HG02623 (cell line): ENCODE data around the gene EEF1G.
"Not testable (repeated sequence)": the region's sequence is repeated elsewhere in the genome, so short reads cannot be mapped to it uniquely, and the experiment has no call there.

ENCODE experiments used
- ATAC-seq: cut with Tn5 transposase; IDR thresholded peaks from one replicate; pipeline ENCODE4 v1.9.1; 2021; ENCODE audit warnings: moderate library complexity; ENCODE audit not compliant: unreplicated experiment

Gene EEF1G, protein sequence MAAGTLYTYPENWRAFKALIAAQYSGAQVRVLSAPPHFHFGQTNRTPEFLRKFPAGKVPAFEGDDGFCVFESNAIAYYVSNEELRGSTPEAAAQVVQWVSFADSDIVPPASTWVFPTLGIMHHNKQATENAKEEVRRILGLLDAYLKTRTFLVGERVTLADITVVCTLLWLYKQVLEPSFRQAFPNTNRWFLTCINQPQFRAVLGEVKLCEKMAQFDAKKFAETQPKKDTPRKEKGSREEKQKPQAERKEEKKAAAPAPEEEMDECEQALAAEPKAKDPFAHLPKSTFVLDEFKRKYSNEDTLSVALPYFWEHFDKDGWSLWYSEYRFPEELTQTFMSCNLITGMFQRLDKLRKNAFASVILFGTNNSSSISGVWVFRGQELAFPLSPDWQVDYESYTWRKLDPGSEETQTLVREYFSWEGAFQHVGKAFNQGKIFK

DNA sequence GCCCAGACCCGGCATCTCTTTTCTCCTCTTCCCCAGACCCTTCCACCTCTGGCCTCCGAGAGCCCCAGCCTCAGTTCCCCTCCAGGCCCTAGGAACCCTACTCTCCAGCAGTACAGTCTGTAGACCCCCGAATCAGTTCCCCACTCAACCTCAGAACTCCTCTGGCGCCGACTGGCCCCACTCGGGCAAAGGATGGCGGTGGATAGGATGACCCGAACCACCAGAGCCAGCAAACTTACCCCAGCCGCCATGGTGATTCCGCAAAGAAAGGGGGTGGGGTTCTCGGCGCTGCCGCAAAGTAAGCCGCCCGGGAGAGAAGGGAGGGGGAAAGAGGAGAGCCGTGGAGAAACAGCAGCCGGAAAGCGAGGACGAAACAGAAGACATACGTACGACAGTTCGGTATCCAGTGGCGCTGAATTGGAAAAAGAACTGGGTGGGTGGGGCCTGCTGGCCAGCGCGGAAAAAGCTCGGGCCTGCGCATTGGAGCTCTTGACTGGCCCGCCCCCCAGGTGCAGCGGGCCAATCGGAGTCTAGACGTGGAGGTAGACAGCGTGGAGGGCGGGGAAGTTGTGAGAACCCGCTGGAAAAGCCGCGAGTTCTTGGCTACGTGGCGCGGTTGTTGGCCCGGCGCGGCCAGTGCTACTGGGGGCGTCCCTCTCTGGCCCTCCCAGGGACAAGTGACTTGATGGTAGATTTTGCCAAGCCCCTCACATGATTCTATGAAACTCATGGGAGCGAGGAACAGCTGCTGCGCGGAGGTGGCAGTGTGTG, at the start of gene EEF1G:
EEF1G (minus strand) TSS at position 300 of the 771 bp plus-strand sequence; CDS start at position 251, 49 bp downstream.
- ATAC-seq = peak; percentile 85

DNA sequence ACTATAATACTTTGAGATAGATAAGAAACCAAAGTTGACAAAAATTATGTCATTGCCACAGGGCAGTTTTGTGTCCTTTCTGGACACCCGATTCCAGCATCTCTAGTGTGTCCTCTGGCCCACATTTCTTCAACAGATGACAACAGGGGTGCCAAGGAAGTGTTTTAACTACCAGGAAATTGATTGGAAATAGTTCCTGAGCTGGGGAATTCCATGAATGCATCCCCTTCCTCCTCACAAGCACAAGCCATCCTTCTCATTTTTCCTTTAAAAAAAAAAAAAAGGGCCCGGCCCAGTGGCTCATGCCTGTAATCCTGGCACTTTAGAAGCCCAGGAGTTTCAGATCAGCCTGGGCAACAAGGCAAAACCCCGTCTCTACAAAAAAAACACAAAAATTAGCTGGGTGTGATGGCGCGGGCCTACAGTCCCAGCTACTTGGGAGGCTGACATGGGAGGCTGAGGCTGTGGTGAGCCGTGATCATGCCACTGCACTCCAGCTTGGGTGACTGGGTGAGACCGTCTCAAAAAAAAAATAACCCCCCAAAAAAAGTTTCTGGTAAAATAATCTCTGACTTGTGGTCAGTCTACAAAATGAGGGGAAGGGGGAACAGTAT, 48.9 kb upstream of the EEF1G start:
- ATAC-seq = no peak

DNA sequence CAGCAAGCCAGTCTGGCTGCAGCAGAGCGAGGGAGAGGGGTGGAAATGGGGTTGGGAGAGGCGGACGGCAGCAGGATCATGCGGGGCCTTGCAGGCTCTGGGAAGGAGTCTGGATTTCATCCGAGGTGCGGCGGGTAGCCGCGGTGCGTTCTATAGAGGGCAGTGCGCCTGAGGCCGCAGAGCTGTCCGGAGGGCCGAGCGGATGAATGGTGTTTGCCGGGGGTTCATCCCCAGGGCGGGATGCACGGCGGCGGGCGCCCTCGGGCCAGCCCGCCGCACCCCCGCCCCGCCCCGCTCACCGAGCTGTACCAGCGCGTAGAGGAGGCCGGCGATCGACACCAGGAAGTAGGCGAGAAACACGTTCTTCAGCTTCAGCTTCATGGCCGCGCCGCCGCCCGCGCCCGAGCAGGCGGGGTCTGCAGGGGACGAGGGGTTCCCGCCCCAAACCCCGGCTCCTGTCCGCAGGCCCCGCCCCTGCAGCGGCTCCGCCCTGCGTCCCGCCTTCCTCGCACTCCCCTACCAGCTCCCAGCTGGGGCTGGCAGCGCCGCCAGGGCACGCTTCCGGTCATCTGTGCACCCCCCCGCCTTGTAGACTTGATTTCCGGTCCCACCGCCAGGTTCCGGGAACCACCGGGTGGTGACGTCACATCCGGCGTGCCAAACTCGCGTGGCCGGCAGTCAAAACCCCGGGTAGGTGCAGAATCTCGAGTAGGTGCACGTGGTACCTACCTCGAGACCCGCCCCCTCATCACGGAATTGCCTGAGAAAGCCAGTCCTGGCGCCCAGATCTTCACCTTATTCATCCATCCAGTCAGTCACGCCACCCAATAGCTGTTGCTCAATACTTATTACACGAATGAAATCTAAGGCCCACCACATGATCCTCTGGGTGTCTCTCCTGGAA, 48.1 kb upstream of the EEF1G start, which contains the start of gene B3GAT3:
B3GAT3 (minus strand) TSS at position 420 of the 904 bp plus-strand sequence; CDS start at position 381, 39 bp downstream.
- ATAC-seq = peak; percentile 93

DNA sequence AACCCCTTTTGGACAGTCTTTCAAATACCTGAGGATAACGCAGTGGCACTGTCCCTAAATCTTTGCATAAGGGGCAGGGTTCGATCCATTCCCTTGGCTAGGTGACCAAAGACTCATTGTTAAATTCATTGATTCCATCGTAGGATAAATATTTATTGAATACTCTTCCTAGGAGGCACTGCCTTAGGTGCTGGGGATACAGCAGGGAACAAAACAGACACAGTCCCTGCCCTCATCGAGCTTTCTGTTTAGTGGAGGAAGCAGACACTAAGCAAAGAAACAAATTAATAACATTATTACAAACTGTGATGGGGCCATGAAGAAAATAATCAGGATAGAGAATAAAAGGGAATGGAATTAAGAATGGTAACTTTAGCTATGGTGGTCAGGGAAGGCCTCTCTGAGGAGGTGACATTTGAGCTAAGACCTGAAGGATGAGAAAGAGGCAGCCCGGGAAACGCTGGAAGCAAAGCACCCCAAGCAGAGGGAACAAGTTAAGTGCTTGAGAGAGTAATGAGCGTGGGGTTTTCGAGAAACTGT, 47.4 kb upstream of the EEF1G start:
- no peak for ATAC-seq

DNA sequence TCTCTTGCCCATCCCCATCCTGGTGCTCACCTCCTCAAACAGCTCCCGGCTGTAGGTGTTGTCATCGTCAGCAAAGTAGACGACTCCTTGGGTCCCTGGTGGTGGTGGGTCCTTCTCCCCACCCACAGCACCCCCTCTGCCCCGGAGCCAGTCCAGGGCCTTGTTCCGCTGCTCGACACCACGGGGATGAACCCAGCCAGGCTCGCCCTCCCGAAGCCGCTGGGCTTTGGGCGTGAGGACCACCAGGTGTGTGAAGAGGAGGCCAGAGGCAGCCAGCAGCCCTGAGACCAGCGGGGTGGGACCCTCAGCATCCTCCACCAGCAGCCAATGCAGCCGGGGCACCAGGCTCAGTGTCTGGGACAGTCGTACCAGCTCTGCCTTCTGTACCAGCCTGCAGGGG, 43.3 kb upstream of the EEF1G start:
- ATAC-seq = not testable (repeated sequence)

DNA sequence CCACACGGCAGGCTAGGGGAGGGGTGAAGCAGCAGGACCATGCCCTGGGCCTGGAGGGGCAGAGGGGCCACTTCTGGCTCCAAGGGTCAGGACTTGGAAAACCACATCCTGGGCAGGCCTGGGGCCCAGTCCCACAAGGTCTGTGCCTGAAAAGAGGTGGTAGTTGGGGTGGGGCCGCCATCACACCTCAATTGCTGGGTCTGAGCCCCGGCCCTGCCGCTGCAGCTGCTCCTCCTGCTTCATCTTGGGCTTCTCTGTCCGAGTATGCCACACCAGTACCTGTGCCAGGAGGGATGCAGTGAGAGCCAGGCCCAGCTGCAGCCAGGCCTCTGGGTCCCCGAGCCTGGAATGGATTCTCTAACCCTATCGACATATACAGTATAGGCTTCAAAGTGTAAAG, 41.8 kb upstream of the EEF1G start:
- no peak for ATAC-seq

DNA sequence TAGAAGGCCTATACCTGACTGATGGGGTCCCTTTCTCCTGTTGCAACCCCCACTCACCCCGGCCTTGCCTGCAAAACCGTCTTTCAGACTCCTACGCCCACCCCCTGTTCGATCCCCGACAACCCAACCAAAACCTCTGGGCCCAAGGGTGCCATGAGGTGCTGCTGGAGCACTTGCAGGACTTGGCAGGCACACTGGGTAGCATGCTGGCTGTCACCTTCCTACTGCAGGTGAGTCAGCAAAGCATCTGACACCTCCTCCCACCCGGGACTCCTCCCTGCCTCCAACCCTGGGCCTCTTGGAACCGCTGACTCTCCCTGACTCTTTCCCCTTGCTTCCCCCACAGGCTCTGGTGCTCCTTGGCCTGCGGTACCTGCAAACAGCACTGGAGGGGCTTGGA, 40.6 kb upstream of the EEF1G start:
- ATAC-seq = no peak

DNA sequence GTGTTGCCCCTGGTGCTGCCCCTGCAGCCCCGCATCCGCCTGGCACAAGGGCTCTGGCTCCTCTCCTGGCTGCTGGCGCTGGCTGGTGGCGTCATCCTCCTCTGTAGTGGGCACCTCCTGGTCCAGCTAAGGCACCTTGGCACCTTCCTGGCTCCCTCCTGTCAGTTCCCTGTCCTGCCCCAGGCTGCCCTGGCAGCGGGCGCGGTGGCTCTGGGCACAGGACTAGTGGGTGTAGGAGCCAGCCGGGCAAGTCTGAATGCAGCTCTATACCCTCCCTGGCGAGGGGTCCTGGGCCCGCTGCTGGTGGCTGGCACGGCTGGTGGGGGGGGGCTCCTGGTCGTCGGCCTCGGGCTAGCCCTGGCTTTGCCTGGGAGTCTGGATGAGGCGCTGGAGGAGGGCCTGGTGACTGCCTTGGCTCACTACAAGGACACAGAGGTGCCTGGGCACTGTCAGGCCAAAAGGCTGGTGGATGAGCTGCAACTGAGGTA, 39.6 kb upstream of the EEF1G start:
- no peak for ATAC-seq

DNA sequence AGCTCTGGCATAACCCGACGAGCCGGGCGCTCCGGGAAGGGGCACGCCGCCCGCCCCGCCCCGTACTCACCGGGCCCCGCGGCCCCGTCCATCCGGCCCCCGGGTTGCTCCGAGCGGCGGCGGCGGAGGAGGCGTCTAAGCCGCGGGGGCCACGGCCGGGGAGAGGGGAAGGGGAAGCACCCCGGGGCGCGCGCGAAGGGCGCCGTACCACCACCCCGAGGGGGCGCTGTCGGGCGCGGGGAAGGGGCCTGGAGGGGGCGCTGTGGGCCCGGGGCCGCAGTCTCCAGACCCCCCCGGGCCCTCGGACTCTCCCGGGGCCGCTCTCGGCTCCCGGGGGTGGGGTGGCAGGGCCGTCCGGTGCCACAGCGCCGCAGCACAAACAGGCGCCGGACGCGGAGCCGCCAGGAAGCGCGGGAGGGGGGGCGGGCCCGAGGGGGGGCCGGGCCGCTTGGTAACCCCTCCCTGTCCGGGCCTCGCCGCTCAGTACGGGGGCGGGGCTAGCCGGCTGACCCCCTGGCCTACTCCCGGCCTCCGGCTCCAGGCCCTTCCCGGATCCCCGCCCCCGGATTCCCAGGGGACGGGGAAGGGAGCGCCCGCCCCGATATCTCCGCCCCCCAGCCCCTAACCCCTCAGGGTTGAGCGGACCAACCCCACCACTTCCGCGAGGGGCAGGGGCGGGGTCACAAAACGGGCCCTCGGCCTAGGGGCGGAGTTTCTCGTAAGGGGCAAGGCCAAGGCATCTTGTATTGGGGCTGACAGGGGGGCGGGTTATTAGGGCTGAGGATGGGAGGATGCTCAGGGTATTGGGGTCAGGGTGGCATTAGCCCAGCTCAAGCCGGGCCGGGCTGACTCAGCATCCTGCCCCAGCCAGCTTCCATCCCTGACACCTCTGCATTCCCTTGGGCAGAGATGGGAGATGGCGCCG, 38.9 kb upstream of the EEF1G start, which contains the start of the genes EML3 and ROM1:
EML3 (minus strand) TSS at position 410 of the 925 bp plus-strand sequence; CDS start at position 92, 318 bp downstream.
ROM1 (plus strand) TSS at position 892 of the 925 bp plus-strand sequence; CDS start at position 917, 25 bp downstream.
- ATAC-seq = peak; percentile 56

DNA sequence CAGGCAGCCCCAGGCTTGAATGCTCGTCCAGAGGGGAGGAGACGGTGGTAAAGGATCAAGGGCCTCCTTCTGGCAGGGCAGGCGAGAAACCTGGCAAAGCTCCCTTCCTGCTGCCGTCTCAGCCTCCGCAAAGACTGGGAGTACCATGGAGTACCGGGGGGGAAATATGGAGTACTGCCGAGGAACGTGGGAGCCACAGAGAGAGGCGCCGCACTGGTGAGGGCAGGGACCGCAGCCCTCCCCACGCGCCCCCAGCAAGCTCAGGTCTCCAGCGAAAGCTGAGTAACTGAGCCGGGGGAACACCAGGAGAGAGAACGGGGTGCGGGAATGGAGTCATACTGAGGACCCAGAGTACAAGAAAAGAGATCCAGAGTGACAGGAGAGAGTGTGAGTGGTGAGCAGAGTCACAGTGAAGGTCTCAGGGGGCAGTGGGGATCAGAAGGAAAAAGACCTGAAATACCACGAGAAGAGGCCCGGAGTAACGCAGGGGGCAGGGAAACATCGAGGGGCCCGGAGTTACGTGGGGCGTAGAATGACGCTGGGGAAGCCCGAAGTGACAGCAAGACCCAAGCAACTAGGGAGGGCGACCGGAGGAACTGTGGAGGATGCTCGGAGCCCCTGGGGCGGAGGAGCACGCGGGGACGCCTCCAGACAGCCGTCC, 38.1 kb upstream of the EEF1G start:
- ATAC-seq = peak; percentile 23

DNA sequence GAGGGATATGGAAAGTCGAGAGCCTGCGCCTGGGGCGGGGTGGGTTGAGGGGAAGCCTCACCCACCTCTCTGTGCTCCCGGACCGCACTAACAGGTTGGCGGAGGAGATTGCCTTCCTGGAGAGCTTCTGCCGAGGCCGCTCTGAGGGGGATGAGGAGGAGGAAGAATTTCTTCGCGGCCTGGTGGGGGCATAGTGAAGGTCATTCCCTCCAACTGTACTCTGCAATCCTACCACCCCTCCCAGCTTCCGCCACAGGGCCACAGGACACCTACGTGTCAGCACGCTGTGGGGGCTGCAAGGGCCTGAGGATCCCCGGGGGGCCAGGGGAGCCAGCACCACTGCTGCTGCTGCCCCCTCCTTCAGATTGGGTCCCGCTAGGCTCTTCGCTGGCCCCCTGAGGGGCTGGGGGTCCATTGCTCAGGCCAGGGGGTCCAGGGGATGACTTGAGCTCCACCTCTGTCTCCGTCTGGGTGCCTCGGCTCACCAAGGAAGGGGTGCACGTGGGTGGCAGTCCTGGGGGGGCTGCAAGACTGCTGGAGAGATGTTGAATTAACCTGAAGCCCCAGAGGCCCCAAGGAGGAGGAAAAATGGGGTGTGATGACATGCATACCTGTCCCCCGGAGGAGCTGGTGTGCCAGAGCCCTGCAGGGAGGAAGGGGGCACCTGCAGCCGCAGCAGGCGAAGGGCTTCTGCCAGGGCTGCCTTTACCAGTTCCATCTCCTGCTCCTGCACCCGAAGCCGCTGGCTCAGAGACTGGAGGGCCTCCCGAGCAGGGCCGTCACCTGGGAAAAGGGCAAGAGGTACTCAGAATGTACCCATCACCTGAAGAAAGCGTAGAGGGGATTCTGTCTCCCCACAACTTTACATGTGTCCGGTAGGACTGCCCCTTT, 37.4 kb upstream of the EEF1G start:
- ATAC-seq = no peak

DNA sequence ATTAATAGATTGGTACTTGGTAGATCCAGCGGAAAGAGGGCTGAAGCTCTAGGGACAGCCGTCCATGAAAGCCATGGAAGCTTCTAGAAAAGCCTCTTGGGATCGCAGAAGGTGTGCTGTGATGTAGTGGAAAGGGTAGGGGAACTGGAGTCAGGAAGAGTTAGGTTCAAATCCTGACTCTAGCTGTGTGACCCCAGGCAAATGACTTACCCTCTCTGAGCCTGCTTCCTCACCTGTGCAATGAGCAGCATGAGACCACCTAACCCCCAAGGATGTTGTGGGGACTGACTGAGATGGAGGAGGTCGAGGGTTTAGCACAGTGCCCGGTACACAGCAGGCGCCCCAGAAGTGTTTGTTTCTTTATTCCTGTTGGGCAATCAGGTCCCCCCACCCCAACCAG, 36.7 kb upstream of the EEF1G start:
- no peak for ATAC-seq

DNA sequence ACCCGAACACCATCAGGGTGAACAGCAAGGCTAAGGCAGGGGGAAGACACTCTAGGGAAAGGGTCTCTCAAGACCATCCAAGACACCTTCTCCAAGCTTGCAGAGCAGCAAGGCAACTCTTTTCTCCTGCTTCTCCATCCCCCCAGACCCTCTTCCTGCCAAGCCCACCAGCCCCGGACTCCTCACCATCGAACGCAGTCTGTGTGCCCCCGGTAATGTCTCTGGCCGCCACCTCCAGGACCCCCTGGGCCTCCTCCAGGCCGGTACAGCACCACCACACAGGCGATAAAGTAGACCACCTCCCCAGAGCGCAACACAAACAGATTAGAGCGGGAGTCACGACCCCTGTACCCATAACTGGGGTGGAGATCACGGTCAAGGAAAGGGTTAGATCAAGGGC, 35.1 kb upstream of the EEF1G start:
- ATAC-seq = no peak

DNA sequence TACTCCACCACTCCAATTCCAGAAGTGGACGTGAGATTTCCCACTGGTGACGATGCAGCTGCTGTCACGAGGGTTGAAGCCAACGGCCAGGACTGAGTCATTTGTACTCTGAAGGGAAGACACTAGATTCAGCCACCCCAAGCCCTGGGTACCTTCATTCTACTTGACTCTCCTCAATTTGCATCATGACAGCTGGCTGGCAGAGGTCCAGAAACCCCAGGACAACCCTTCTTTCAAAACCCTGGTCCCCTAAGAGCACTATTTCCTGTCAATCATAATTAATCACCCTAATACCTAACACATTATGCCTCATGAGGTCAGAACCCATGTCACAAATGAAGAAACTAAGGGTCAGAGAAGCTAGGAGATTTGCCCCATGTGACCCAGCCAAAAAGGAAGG, 34.0 kb upstream of the EEF1G start:
- ATAC-seq = no peak

DNA sequence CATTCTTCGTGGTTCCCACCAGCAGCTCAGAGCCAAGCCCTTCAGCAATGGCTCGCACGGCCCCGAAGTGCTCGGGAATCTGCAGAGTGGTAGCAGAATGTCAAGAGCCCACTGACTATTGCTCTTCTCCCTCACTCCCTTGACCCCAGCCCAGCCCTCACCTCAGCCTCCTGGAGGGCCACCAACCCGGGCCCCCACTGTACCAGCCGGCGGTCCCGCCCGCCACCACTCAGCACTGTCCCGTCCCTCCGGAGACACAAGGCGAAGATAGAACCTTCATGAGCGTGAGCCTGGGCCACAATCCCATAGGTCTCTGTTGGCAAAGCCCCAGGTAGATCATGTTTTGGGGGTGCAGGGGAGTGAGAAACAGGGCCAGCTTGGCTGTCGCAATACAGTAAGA, 32.2 kb upstream of the EEF1G start:
- ATAC-seq = no peak

DNA sequence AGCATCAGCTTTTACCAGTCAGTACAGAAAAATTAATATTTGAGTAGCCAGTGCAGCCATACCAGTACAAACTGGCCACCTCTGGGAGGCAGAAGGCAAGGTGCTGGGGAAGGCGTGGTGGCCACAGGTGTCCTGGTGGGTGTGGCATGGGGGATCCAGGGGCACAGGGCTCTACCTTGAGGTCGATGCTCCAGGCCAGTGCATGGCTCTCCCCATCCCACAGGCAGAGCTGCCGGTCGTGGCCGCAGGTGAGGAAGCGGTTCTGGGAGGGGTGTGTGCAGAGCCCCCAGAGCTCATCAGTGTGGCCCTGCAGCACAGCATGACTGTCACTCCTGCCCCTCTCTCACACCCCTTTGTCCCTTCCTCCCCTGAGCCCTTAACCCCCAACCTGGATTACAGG, 31.8 kb upstream of the EEF1G start:
- no peak for ATAC-seq

DNA sequence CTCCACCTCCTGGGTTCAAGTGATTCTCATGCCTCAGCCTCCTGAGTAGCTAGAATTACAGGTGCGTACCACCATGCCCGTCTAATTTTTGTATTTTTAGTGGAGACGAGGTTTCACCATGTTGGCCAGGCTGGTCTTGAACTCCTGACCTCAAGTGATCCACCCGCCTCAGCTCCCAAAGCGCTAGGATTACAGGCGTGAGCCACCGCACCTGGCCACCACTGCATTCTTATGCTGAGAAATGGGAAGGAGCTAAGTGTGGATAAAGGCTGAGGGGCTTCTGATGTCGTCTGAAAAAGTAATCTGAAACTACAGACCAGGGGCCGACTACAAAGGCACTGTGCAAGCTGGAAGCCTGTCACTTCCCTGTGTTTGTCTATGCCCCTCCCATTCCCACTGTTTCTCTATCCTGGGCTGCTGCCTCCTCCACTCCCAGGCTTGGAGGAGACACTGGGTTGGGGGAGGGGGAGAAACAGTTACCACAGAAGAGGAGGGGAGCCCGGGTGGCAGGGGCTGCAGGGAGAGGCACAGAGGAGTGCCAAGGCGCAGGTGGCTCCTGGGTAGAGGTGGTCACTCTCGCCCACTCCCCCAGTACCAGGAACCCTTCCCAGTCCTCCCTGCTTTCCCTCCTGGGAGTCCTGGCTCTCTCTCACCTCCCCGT, 30.9 kb upstream of the EEF1G start:
- no peak for ATAC-seq
